Naive thymus-derived CD8-positive, alpha-beta T cell (primary cell): ENCODE data around the gene CDK2. TPM values are rescaled to one million over a fixed set of nuclear protein-coding genes. Genes with fewer than 3 reads are reported as not detected.
"Not testable (repeated sequence)": the region's sequence is repeated elsewhere in the genome, so short reads cannot be mapped to it uniquely, and the experiment has no call there.

Source experiments
- ATAC-seq, 2 donors: fragments of 150-1000 bp; cut with Tn5 transposase in 1 of 2; sonication (Bioruptor Pico), chemical (Tn5 transposase) in 1 of 2; 1 replicate in 1 of 2; 2 replicates in 1 of 2; pipeline ENCODE4 v1.10.0; 2021; ENCODE audit warnings: mild to moderate bottlenecking in 2 of 2, moderate library complexity in 2 of 2
- POLR2A ChIA-PET: fragments of 350-600 bp; sonication (Branson Sonifier 250); formaldehyde crosslinking; loops from one replicate; lab custom pipeline; 2021; ENCODE audit warnings: antibody characterized with exemption; lab: Charles Lee
- DNase-seq, 10 donors: peaks; one replicate each; pipeline versions ENCODE4 v3.0.0 to v3.0.0-alpha.2; 2020 to 2022
- H3K27ac Mint-ChIP-seq, 10 donors: one replicate each; pipeline ENCODE4 v1.8.0; 2020 to 2022; ENCODE audit warnings: mild to moderate bottlenecking in 10 of 10, mixed read lengths in 10 of 10, moderate library complexity in 4 of 10, inconsistent platforms in 1 of 10
- H3K27me3 Mint-ChIP-seq, 5 donors: one replicate each; pipeline ENCODE4 v1.8.0; 2021 to 2022; ENCODE audit warnings: mixed read lengths in 5 of 5
- H3K36me3 Mint-ChIP-seq, 3 donors: one replicate each; pipeline ENCODE4 v1.8.0; 2020 to 2022; ENCODE audit warnings: mixed read lengths in 3 of 3, mild to moderate bottlenecking in 2 of 3, inconsistent platforms in 1 of 3
- H3K4me1 Mint-ChIP-seq, 4 donors: one replicate each; pipeline ENCODE4 v1.8.0; 2021 to 2022; ENCODE audit warnings: mixed read lengths in 4 of 4
- H3K4me3 Mint-ChIP-seq, 10 donors: one replicate each; pipeline ENCODE4 v1.8.0; 2020 to 2022; ENCODE audit warnings: mild to moderate bottlenecking in 10 of 10, mixed read lengths in 10 of 10, moderate library complexity in 6 of 10, inconsistent platforms in 1 of 10
- H3K9me3 Mint-ChIP-seq, 9 donors: one replicate each; pipeline ENCODE4 v1.8.0; 2020 to 2022; ENCODE audit warnings: mixed read lengths in 9 of 9, mild to moderate bottlenecking in 3 of 9, inconsistent platforms in 1 of 9, moderate library complexity in 1 of 9
- polyA plus RNA-seq, 3 donors: library from polyadenylated mRNA; unstranded; fragments of 300-500 nt; fragmentation: Illumina TruSeq; gene quantifications; one replicate each; pipeline ENCODE4 v1.2.3, GENCODE V29; 2021
- total RNA-seq, 8 experiments: library from RNA in 2 of 8; stranded (reverse) in 2 of 8; gene quantifications; one replicate each; pipeline ENCODE4 v1.2.3 and lab custom pipeline; 2021 to 2026

Gene CDK2
- total and polyA plus RNA-seq, 5 experiments from 2014 or later: 8.0 to 30.8 (median 12.4) TPM

GRCh38 chr12:56001487-56002100 lies 35.0 kb downstream of the CDK2 start:
- peaks cover 13 to 29% (median 23%) of the 10 kb centered on the region in 4 donors for H3K4me1 Mint-ChIP-seq
- DNase-seq (no peak), ATAC-seq (no peak)
- H3K27ac Mint-ChIP-seq: peak overlapping the region in 2 of 10 donors; percentile 21 to 78
- POLR2A ChIA-PET: interaction anchor here (0.7 kb wide), 1 partner anchor 69 kb away, joined by 6 read pairs; no protein-coding TSS in a partner anchor
- H3K4me3 Mint-ChIP-seq: peak overlapping the region in 1 of 10 donors; percentile 1
- no peaks in the 10 kb centered on the region for H3K9me3 Mint-ChIP-seq
- H3K27me3 Mint-ChIP-seq: peaks cover 0 to 14% (median 0%) of the 10 kb centered on the region in 5 donors
- no peaks in the 10 kb centered on the region for H3K36me3 Mint-ChIP-seq

DNA sequence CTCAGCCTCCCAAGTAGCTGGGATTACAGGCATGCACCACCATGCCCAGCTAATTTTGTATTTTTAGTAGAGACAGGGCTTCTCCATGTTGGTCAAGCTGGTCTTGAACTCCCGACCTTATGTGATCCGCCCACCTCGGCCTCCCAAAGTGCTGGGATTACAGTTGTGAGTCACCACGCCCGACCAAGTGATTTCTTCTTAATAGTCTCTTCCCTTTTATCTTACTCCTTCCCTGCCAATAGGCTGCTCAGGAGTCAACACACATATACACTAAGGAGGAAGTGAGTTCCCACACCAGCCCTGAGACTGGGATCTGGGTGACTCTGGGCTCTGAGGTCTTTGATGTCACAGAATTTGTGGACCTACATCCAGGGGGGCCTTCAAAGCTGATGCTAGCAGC lies 36.7 kb downstream of the CDK2 start:
- DNase-seq, POLR2A ChIA-PET, H3K27me3 Mint-ChIP-seq, H3K36me3 Mint-ChIP-seq, H3K4me3 Mint-ChIP-seq, ATAC-seq, H3K9me3 Mint-ChIP-seq: not testable (repeated sequence)
- Mint-ChIP-seq H3K4me1 (peaks cover 13 to 29% (median 24%) of the 10 kb centered on the region in 4 donors), H3K27ac (peak overlapping the region in 1 of 10 donors; percentile 36)

GRCh38 chr12:56004211-56004610 lies 37.6 kb downstream of the CDK2 start:
- Mint-ChIP-seq H3K9me3 (no peaks in the 10 kb centered on the region), H3K4me1 (peaks cover 16 to 34% (median 28%) of the 10 kb centered on the region in 4 donors), H3K27me3 (peaks cover 0 to 5% (median 0%) of the 10 kb centered on the region in 5 donors), H3K4me3 (peak overlapping the region in 2 of 10 donors; percentile 45 to 66), H3K27ac (peak overlapping the region in 4 of 10 donors; percentile 8 to 61 (median 32)), H3K36me3 (no peaks in the 10 kb centered on the region)
- POLR2A ChIA-PET: no interaction called here
- DNase-seq (no peak), ATAC-seq (no peak)

GRCh38 chr12:56007564-56008559 lies 41.2 kb downstream of the CDK2 start:
- DNase-seq (peak; percentile 35 to 84 (median 65)), ATAC-seq (peak; percentile 83 to 87)
- peak overlapping the region; percentile 75 to 92 (median 90) for H3K4me3 Mint-ChIP-seq
- peak overlapping the region; percentile 82 to 94 (median 88) for H3K27ac Mint-ChIP-seq
- peaks cover 13 to 30% (median 25%) of the 10 kb centered on the region in 4 donors for H3K4me1 Mint-ChIP-seq
- H3K36me3 Mint-ChIP-seq: peaks cover 0 to 11% (median 4%) of the 10 kb centered on the region in 3 donors
- H3K9me3 Mint-ChIP-seq: no peaks in the 10 kb centered on the region
- H3K27me3 Mint-ChIP-seq: no peaks in the 10 kb centered on the region
- POLR2A ChIA-PET: interaction anchor here (0.6 to 2.1 kb wide), 11 partner anchors 11 to 1014 kb away, joined by 3 to 19 read pairs (median 5); partner anchors contain the start of genes PA2G4 and RAB5B

DNA sequence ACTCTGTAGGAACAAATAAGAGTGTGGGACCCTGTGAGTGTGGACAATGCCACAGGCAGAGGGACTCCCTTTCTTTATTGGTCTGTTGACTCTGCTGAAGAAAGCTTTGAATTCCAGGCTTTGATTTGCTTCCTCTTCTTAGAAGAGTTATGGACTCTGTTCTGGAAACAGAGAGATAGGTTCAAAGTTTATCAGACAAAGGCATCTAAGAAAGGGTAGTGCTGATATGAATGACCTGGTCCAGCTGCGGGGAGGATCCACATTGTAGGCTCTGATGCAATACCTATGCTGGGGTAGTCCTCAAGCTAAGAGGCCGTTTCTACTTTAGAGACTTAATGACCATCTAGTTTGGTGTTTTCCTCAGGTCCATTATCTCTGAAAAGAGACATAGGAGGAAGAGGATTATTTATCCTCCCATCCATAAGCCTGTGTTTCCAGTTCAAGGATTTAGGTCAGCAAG lies 43.5 kb downstream of the CDK2 start:
- no peak for DNase-seq
- Mint-ChIP-seq H3K4me1 (peaks cover 12 to 28% (median 24%) of the 10 kb centered on the region in 4 donors), H3K27me3 (peaks cover 0 to 1% (median 0%) of the 10 kb centered on the region in 5 donors), H3K4me3 (peak overlapping the region in 3 of 10 donors; percentile 21 to 65 (median 35)), H3K36me3 (peaks cover 0 to 15% (median 6%) of the 10 kb centered on the region in 3 donors), H3K9me3 (no peaks in the 10 kb centered on the region), H3K27ac (peak overlapping the region in 2 of 10 donors; percentile 3 to 21)
- no peak for ATAC-seq
- POLR2A ChIA-PET: interaction anchor here (0.9 kb wide), 1 partner anchor 37 kb away, joined by 3 read pairs; the partner anchor contains the start of gene RAB5B

- Mint-ChIP-seq H3K36me3 (peaks cover 0 to 15% (median 6%) of the 10 kb centered on the region in 3 donors), H3K9me3 (no peaks in the 10 kb centered on the region), H3K4me3 (no peak overlapping the region), H3K27ac (no peak overlapping the region), H3K27me3 (peaks cover 0 to 1% (median 0%) of the 10 kb centered on the region in 5 donors), H3K4me1 (peaks cover 10 to 19% (median 16%) of the 10 kb centered on the region in 4 donors)
- no peak for DNase-seq
- POLR2A ChIA-PET: interaction anchor here (1.1 kb wide), 1 partner anchor 38 kb away, joined by 4 read pairs; the partner anchor contains the start of gene RAB5B
- ATAC-seq: no peak
Measured at GRCh38 chr12:56011509-56012090, 45.0 kb downstream of the CDK2 start.

DNA sequence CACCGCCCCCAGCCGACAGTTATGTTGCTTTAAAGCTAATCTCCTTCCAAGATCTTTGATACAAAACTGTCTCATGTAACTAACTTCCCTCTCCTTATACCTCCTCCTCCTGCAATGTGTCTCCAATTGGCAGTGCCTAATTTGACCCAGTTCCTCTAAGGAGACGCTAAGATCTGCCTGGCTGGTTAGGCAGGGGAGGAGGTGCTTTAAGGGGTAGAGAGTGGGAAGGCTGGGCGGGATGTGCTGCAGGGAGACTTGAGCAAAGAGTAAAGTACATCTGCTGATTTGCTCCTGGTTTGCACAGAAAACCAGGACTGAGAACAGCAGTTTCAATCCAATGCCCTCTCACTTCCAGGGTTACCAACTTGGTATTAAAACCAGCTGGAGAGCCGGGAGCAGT lies 46.9 kb downstream of the CDK2 start:
- POLR2A ChIA-PET: interaction anchor here (0.6 kb wide), 2 partner anchors 86 to 87 kb away, joined by 3 to 4 read pairs; no protein-coding TSS in a partner anchor
- ATAC-seq: no peak

GRCh38 chr12:56014205-56014604 lies 47.6 kb downstream of the CDK2 start:
- Mint-ChIP-seq H3K9me3 (no peaks in the 10 kb centered on the region), H3K4me1 (peaks cover 0 to 2% (median under 1%) of the 10 kb centered on the region in 4 donors), H3K36me3 (peaks cover 0 to 23% (median 6%) of the 10 kb centered on the region in 3 donors), H3K4me3 (no peak overlapping the region), H3K27ac (peak overlapping the region in 1 of 10 donors; percentile 17), H3K27me3 (peaks cover 0 to 1% (median 0%) of the 10 kb centered on the region in 5 donors)
- DNase-seq (no peak), ATAC-seq (no peak)
- POLR2A ChIA-PET: interaction anchor here (0.6 kb wide), 4 partner anchors 30 to 676 kb away, joined by 3 to 4 read pairs (median 4); no protein-coding TSS in a partner anchor

More for the DNA sequence above, 46.9 kb downstream of the CDK2 start:
- Mint-ChIP-seq H3K27me3 (peaks cover 0 to 1% (median 0%) of the 10 kb centered on the region in 5 donors), H3K4me1 (peaks cover 3 to 7% (median 4%) of the 10 kb centered on the region in 4 donors), H3K27ac (peak overlapping the region in 1 of 10 donors; percentile 35), H3K9me3 (no peaks in the 10 kb centered on the region), H3K36me3 (peaks cover 0 to 21% (median 6%) of the 10 kb centered on the region in 3 donors), H3K4me3 (no peak overlapping the region)
- no peak for DNase-seq

DNA sequence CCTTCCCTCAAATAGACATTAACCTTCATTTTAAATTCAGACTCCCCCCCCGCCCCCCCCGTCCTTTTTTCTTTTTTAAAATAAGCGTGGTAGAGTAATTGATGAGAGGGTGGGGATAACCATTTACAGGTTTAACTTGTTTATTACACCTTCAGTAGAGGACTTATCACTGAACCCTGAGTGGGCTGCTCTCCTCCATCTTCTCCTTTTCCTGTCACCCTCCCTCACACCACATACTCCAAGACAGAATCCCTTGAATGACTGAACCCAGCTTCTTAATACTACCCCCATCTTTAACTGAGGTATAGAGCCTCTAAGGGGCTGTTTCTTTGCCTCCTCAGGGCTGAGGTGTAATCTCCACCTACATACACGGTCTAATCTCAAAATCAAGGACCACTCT lies 50.6 kb downstream of the CDK2 start:
- ATAC-seq (no peak), DNase-seq (no peak)
- H3K27me3 Mint-ChIP-seq: peaks cover 0 to 1% (median 0%) of the 10 kb centered on the region in 5 donors
- H3K9me3 Mint-ChIP-seq: no peaks in the 10 kb centered on the region
- POLR2A ChIA-PET: interaction anchor here (0.6 kb wide), 1 partner anchor 553 kb away, joined by 4 read pairs; no protein-coding TSS in a partner anchor
- H3K36me3 Mint-ChIP-seq: peaks cover 0 to 15% (median 2%) of the 10 kb centered on the region in 3 donors
- peaks cover 13 to 22% (median 17%) of the 10 kb centered on the region in 4 donors for H3K4me1 Mint-ChIP-seq
- H3K4me3 Mint-ChIP-seq: no peak overlapping the region
- H3K27ac Mint-ChIP-seq: no peak overlapping the region

GRCh38 chr12:56018356-56018755 lies 51.7 kb downstream of the CDK2 start:
- peaks cover 13 to 28% (median 20%) of the 10 kb centered on the region in 4 donors for H3K4me1 Mint-ChIP-seq
- ATAC-seq: no peak
- H3K27ac Mint-ChIP-seq: peak overlapping the region in 2 of 10 donors; percentile 34 to 53
- POLR2A ChIA-PET: no interaction called here
- peaks cover 0 to under 1% (median 0%) of the 10 kb centered on the region in 5 donors for H3K27me3 Mint-ChIP-seq
- no peaks in the 10 kb centered on the region for H3K9me3 Mint-ChIP-seq
- DNase-seq: no peak
- no peak overlapping the region for H3K4me3 Mint-ChIP-seq
- H3K36me3 Mint-ChIP-seq: peaks cover 0 to 12% (median 2%) of the 10 kb centered on the region in 3 donors

GRCh38 chr12:56020423-56021184 lies 54.0 kb downstream of the CDK2 start, which contains the start of gene IKZF4:
Gene IKZF4 (plus strand): TSS chr12:56021043. CDS start chr12:56021494, 451 bp downstream.
- DNase-seq (no peak), ATAC-seq (peak; percentile 36 to 37)
- Mint-ChIP-seq H3K4me1 (peaks cover 13 to 28% (median 21%) of the 10 kb centered on the region in 4 donors), H3K36me3 (peaks cover 0 to 11% (median 0%) of the 10 kb centered on the region in 3 donors), H3K4me3 (peak within 1 kb of the TSS; percentile 79 to 96 (median 86)), H3K27ac (peak within 1 kb of the TSS; percentile 70 to 98 (median 91)), H3K27me3 (no peaks in the 10 kb centered on the region), H3K9me3 (no peaks in the 10 kb centered on the region)
- POLR2A ChIA-PET: interaction anchor here (0.6 to 1.2 kb wide), 3 partner anchors 47 to 80 kb away, joined by 3 to 5 read pairs (median 3); partner anchors contain the start of gene RAB5B
